ENCODE data around the gene PSMA5. TPM values are rescaled to one million over a fixed set of nuclear protein-coding genes. Genes with fewer than 3 reads are reported as not detected.

Gene PSMA5
- total RNA-seq, 1 donor from 2014 or later = 23.1 TPM

GRCh38 chr1:109470245-109470644, 44.0 kb upstream of the PSMA5 start:
- H3K9me3 ChIP-seq = no peaks in the 10 kb centered on the region
- no peak overlapping the region for H3K27ac ChIP-seq
- intact Hi-C loops (cut with DNase I) = no loop called here
- DNase-seq (ENCODE audit: extremely low spot score in 2 of 2) = peak; percentile 58 to 65
- no peaks in the 10 kb centered on the region for H3K27me3 ChIP-seq
- TF ChIP-seq POLR2A (IDR thresholded peaks at IDR 0.05) (no peak), POLR2AphosphoS5 (IDR thresholded peaks at IDR 0.05; ENCODE audit: insufficient read depth in 1 of 2, low read depth in 1 of 2) (no peak), CTCF (IDR thresholded peaks at IDR 0.05) (no peak)
- peaks cover 23% of the 10 kb centered on the region for H3K4me1 ChIP-seq
- no peak overlapping the region for H3K4me3 ChIP-seq
- no peaks in the 10 kb centered on the region for H3K36me3 ChIP-seq

- H3K27me3 ChIP-seq = no peaks in the 10 kb centered on the region
- no peak for TF ChIP-seq POLR2A (IDR thresholded peaks at IDR 0.05)
- no peak for TF ChIP-seq CTCF (IDR thresholded peaks at IDR 0.05)
- no peak for TF ChIP-seq POLR2AphosphoS5 (IDR thresholded peaks at IDR 0.05; ENCODE audit: insufficient read depth in 1 of 2, low read depth in 1 of 2)
Measured at GRCh38 chr1:109468903-109469302, 42.7 kb upstream of the PSMA5 start.

GRCh38 chr1:109468061-109468460, 41.8 kb upstream of the PSMA5 start:
- TF ChIP-seq CTCF (IDR thresholded peaks at IDR 0.05) (no peak), POLR2AphosphoS5 (IDR thresholded peaks at IDR 0.05; ENCODE audit: insufficient read depth in 1 of 2, low read depth in 1 of 2) (no peak), POLR2A (IDR thresholded peaks at IDR 0.05) (no peak)
- no peak for DNase-seq (ENCODE audit: extremely low spot score in 2 of 2)
- no peak overlapping the region for H3K4me3 ChIP-seq
- H3K27ac ChIP-seq = no peak overlapping the region
- no peaks in the 10 kb centered on the region for H3K9me3 ChIP-seq
- intact Hi-C loops (cut with DNase I) = no loop called here
- H3K4me1 ChIP-seq = peaks cover 28% of the 10 kb centered on the region
- no peaks in the 10 kb centered on the region for H3K27me3 ChIP-seq
- H3K36me3 ChIP-seq = no peaks in the 10 kb centered on the region

More at GRCh38 chr1:109468903-109469302, 42.7 kb upstream of the PSMA5 start:
- Histone ChIP-seq H3K4me3 (no peak overlapping the region), H3K9me3 (no peaks in the 10 kb centered on the region), H3K36me3 (no peaks in the 10 kb centered on the region), H3K27ac (no peak overlapping the region), H3K4me1 (peaks cover 28% of the 10 kb centered on the region)
- no peak for DNase-seq (ENCODE audit: extremely low spot score in 2 of 2)
- intact Hi-C loops (cut with DNase I) = no loop called here

- peak overlapping the region; percentile 53 to 55 for H3K4me3 ChIP-seq
- peaks cover 28% of the 10 kb centered on the region for H3K4me1 ChIP-seq
- H3K9me3 ChIP-seq = no peaks in the 10 kb centered on the region
- TF ChIP-seq CTCF (IDR thresholded peaks at IDR 0.05) (no peak), POLR2AphosphoS5 (IDR thresholded peaks at IDR 0.05; ENCODE audit: insufficient read depth in 1 of 2, low read depth in 1 of 2) (no peak), POLR2A (IDR thresholded peaks at IDR 0.05) (no peak)
- H3K27me3 ChIP-seq = no peaks in the 10 kb centered on the region
- DNase-seq (ENCODE audit: extremely low spot score in 2 of 2) = peak in 1 of 2 donors; percentile 71
- H3K36me3 ChIP-seq = no peaks in the 10 kb centered on the region
- peak overlapping the region; percentile 64 for H3K27ac ChIP-seq
- intact Hi-C loops (cut with DNase I) = no loop called here
Measured at GRCh38 chr1:109467301-109467777, 41.1 kb upstream of the PSMA5 start.

- Histone ChIP-seq H3K4me3 (peak within 1 kb of the TSS; percentile 53 to 55), H3K4me1 (peaks cover 28% of the 10 kb centered on the region), H3K27me3 (no peaks in the 10 kb centered on the region), H3K36me3 (no peaks in the 10 kb centered on the region), H3K9me3 (no peaks in the 10 kb centered on the region), H3K27ac (peak within 1 kb of the TSS; percentile 64)
- no peak for DNase-seq (ENCODE audit: extremely low spot score in 2 of 2)
- TF ChIP-seq CTCF (IDR thresholded peaks at IDR 0.05) (no peak), POLR2A (IDR thresholded peaks at IDR 0.05) (no peak), POLR2AphosphoS5 (IDR thresholded peaks at IDR 0.05; ENCODE audit: insufficient read depth in 1 of 2, low read depth in 1 of 2) (no peak)
- intact Hi-C loops (cut with DNase I) = no loop called here
Measured at GRCh38 chr1:109466452-109467300, 40.4 kb upstream of the PSMA5 start, which contains the start of gene SYPL2. Gene SYPL2 (plus strand): TSS chr1:109466546. CDS start chr1:109466844, 298 bp downstream.

Data from vagina (tissue), 2 donors.